Kidney (tissue), 14 donors: ENCODE data around the gene CCSER1. TPM values are rescaled to one million over a fixed set of nuclear protein-coding genes. Genes with fewer than 3 reads are reported as not detected.

ENCODE experiments used
- DNase-seq, 5 donors: peaks; one replicate each; pipeline ENCODE4 v3.0.0-alpha.2; 2013 to 2020
- FAIRE-seq: peaks from 2 replicates; lab custom pipeline; 2012; peaks lifted over from hg19 to GRCh38; lab: Jason Lieb, UNC
- H3K27ac ChIP-seq, 2 donors: one replicate each; pipeline ENCODE4 v1.7.0; 2013; ENCODE audit warnings: low read depth in 2 of 2, low read length in 2 of 2, inconsistent platforms in 1 of 2
- H3K27me3 ChIP-seq: one replicate; pipeline ENCODE4 v1.7.1; 2013; ENCODE audit warnings: low read length, inconsistent platforms; ENCODE audit not compliant: control insufficient read depth, insufficient read depth
- H3K36me3 ChIP-seq, 3 donors: one replicate each; pipeline versions ENCODE4 v1.7.0 to v1.7.1; 2013; ENCODE audit warnings: low read length in 3 of 3, control low read depth in 1 of 3, inconsistent platforms in 1 of 3; ENCODE audit not compliant: insufficient read depth in 3 of 3, control insufficient read depth in 2 of 3
- H3K4me1 ChIP-seq, 3 donors: one replicate each; pipeline versions ENCODE4 v1.7.0 to v1.7.1; 2013; ENCODE audit warnings: low read length in 3 of 3, inconsistent platforms in 1 of 3, low read depth in 1 of 3; ENCODE audit not compliant: control insufficient read depth in 2 of 3, insufficient read depth in 2 of 3
- H3K4me3 ChIP-seq, 3 donors: one replicate each; pipeline versions ENCODE4 v1.7.0 to v1.8.1; 2013; ENCODE audit warnings: low read length in 3 of 3, control low read depth in 1 of 3, inconsistent platforms in 1 of 3
- H3K9ac ChIP-seq, 3 donors: one replicate each; pipeline versions ENCODE4 v1.7.0 to v1.7.1; 2013; ENCODE audit warnings: low read length in 3 of 3, control low read depth in 1 of 3, inconsistent platforms in 1 of 3
- H3K9me3 ChIP-seq, 3 donors: one replicate each; pipeline versions ENCODE4 v1.7.0 to v1.7.1; 2013; ENCODE audit warnings: low read length in 3 of 3, control low read depth in 1 of 3, inconsistent platforms in 1 of 3; ENCODE audit not compliant: control insufficient read depth in 2 of 3, insufficient read depth in 1 of 3
- intact Hi-C: fragments of 100-400 bp; cut with DNase I; formaldehyde crosslinking; loops from one replicate; pipeline ENCODE4 v1.11.1; 2022
- polyA plus RNA-seq: library from polyadenylated mRNA; stranded (reverse); fragments of 350-450 nt; fragmentation: Illumina TruSeq; extraction: RNeasy Lipid Tissue Mini Kit (QIAGEN cat#74804); gene quantifications from one replicate; pipeline ENCODE4 v1.2.3, GENCODE V29; 2014; ENCODE audit warnings: low read depth, low replicate concordance; ENCODE audit not compliant: insufficient read depth
- total RNA-seq: library from RNA; stranded (reverse); fragmentation: NEBNext Ultra II Directional; extraction: Animal tissue kit (Norgen Biotek cat#: 25700); gene quantifications from one replicate; pipeline ENCODE4 v1.2.1, GENCODE V29; 2021
- TF ChIP-seq, protein P1 (sequence below): IDR thresholded peaks from 3 replicates; pipeline ENCODE4 v1.5.1; 2012; ENCODE audit warnings: mild to moderate bottlenecking, moderate library complexity, borderline replicate concordance; ENCODE audit not compliant: insufficient read depth; ENCODE audit errors: extremely low read depth
- donor health status: control.
- donor health status: control.
- donor health status: control.
- donor health status: control.
- donor health status: control.
- donor health status: DM: yes; HTN: yes; CAD: no.
- donor health status: Normal renal cell carcinoma (clear cell type).

CCSER1 gene
- total and polyA plus RNA-seq, 2 donors from 2014 or later: 4.2 to 26.8 TPM

DNA sequence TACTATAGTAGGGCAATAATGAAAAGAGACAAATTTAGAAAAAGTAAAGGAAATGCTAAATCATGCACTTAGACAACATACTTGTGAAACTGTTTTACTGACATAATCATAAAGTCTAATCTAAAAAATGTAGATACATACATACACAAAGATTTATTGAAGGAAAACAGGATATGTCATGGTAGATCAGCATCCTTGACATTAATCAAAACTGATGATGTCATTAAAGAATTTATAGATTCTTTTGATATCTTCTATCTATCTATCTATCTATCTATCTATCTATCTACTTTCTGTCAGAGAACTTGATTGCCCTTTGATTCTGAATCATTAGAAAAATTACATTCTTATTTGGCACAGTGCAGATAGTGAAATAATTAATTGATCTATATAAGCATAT, 311.3 kb downstream of the CCSER1 start:
- Histone ChIP-seq H3K27ac (no peak overlapping the region), H3K9me3 (no peaks in the 10 kb centered on the region), H3K4me3 (no peak overlapping the region), H3K36me3 (no peaks in the 10 kb centered on the region), H3K4me1 (no peaks in the 10 kb centered on the region), H3K27me3 (no peaks in the 10 kb centered on the region), H3K9ac (no peak overlapping the region)
- TF ChIP-seq, protein P1, sequence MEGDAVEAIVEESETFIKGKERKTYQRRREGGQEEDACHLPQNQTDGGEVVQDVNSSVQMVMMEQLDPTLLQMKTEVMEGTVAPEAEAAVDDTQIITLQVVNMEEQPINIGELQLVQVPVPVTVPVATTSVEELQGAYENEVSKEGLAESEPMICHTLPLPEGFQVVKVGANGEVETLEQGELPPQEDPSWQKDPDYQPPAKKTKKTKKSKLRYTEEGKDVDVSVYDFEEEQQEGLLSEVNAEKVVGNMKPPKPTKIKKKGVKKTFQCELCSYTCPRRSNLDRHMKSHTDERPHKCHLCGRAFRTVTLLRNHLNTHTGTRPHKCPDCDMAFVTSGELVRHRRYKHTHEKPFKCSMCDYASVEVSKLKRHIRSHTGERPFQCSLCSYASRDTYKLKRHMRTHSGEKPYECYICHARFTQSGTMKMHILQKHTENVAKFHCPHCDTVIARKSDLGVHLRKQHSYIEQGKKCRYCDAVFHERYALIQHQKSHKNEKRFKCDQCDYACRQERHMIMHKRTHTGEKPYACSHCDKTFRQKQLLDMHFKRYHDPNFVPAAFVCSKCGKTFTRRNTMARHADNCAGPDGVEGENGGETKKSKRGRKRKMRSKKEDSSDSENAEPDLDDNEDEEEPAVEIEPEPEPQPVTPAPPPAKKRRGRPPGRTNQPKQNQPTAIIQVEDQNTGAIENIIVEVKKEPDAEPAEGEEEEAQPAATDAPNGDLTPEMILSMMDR: no peak
- intact Hi-C loops: no loop called here
- FAIRE-seq (no peak), DNase-seq (no peak)

- Histone ChIP-seq H3K4me3 (no peak overlapping the region), H3K27ac (no peak overlapping the region), H3K4me1 (no peaks in the 10 kb centered on the region), H3K27me3 (no peaks in the 10 kb centered on the region), H3K9me3 (no peaks in the 10 kb centered on the region), H3K9ac (no peak overlapping the region), H3K36me3 (no peaks in the 10 kb centered on the region)
- intact Hi-C loops: no loop called here
- TF ChIP-seq, protein P1: no peak
- FAIRE-seq: no peak
- DNase-seq: no peak
Observed at GRCh38 chr4:90441770-90442169, 314.6 kb downstream of the CCSER1 start.

DNA sequence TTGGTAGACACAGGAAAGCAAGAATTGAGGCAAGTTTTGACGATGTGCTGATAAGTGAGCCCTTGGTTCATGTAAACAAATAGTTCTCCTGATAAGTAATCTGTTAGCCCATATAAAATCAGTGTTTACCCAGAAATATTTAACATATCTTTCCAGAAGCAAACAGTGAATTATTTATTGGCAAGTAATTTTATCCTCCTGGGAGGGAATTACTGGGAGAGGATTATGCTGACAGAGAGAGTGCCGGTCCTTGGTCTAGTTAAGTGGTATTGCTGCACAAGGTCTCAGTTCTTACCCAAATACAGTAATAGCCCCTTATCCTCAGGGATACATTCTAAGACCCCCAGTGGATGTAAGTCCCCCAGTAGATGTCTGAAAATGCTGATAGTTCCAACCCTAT, 315.4 kb downstream of the CCSER1 start:
- Histone ChIP-seq H3K27me3 (no peaks in the 10 kb centered on the region), H3K9ac (no peak overlapping the region), H3K9me3 (no peaks in the 10 kb centered on the region), H3K36me3 (no peaks in the 10 kb centered on the region), H3K4me3 (no peak overlapping the region), H3K27ac (no peak overlapping the region), H3K4me1 (no peaks in the 10 kb centered on the region)
- TF ChIP-seq, protein P1: no peak
- FAIRE-seq (no peak), DNase-seq (no peak)
- intact Hi-C loops: no loop called here

DNA sequence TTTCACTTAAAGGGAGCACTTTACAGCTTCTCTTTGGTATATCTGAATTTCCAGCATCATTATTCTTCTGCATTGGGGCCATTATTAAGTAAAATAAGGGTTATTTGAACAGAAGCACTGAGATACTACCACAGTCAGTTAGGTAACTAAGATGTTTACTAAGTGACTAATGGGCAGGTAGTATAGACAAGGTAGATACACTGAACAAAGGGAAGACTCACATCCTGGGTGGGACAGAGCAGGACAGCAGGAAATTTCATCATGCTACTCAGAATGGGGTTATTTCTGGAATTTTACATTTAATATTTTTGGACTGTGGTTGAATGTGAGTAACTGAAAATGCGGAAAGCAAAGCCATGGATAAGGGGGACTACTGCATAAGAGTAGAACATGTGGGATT, 316.0 kb downstream of the CCSER1 start:
- TF ChIP-seq, protein P1: no peak
- FAIRE-seq: no peak

More for the DNA sequence above, 316.0 kb downstream of the CCSER1 start:
- Histone ChIP-seq H3K4me1 (no peaks in the 10 kb centered on the region), H3K27me3 (no peaks in the 10 kb centered on the region), H3K9me3 (no peaks in the 10 kb centered on the region), H3K9ac (no peak overlapping the region), H3K4me3 (no peak overlapping the region), H3K27ac (no peak overlapping the region), H3K36me3 (no peaks in the 10 kb centered on the region)
- intact Hi-C loops: no loop called here
- DNase-seq: no peak
